HG02588 (cell line): ENCODE data around the gene CANT1.

Experiments used
- ATAC-seq: cut with Tn5 transposase; IDR thresholded peaks from one replicate; pipeline ENCODE4 v1.9.1; 2021; ENCODE audit warnings: mild to moderate bottlenecking, moderate library complexity; ENCODE audit not compliant: unreplicated experiment

CANT1 gene

DNA sequence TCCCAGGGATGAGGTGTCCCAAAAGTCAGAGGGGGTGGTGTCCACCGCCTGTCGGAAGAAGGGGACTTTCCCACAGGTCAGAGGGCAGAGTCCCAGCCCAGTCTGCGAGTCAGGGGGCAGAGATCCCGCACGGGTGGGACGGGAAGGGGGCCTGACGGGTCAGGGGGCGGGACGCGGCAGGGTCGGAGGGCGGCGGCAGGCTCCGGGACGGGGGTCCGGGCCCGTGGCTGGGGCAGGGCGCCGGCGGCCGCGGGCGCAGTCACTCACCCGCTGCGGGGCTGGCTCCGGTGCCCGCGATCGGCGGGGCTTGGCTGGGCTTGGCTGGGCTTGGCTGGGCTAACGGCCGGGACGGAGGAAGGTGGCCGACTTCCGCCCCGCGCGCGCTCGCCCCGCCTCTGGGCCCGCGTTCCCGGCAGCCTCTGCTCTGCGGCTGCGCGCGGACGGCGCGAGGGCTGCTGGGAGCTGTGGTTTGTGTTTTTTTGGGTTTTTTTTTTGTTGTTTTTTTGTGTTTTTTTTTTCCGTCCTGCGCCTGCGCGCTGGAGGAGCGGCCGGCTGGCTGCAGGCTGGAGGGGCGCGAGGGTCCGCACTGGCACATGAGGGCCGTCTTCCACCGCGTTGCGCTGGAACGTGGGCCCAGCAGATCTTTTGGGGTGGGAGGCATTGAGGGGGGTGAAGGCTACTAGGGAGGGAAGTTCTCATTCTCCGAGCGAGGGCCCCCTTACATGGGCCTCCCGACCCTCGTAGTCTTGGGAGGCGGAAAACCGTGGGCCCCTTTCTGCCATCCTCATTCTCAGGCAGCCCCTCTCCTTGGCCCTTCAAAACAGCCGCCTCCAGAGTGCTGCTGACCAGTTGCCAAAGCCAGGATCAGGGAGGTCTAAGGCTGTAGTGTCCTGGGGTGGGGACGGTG lies at the start of gene CANT1:
CANT1 (minus strand) TSS at position 368 of the 907 bp plus-strand sequence. CDS start 12,142 bp downstream, outside the sequence.
- ATAC-seq, result peak; percentile 83

DNA sequence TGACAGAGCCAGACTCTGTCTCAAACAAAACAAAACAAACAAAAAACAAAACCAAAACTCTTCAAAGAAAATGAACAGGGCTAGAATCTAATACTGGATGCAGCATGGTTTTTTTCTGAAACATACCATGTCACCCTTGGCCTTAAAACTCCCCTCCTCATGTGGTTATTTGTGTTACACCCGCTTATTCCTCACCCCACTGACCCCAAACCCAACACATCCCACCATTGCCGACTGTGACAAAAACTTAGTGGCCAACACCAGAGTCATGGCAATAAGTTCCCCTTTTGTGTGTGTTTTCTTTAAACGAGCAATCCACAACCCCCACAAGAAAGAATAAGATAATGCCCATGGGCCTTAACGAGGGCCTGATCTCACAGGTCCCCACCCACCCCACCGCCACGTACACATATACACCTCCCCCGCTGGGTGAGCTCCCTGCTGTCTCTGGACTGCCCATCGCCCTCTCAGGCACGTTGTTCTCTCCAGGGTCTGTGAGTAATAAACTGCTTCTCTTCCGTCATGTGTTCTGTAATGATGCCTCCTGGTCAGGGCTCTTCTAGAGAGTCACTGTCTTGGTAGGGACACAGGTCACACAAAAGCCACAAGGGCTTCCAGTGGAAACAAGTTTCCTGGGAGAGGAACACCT lies 48.3 kb upstream of the CANT1 start:
- ATAC-seq, result no peak

DNA sequence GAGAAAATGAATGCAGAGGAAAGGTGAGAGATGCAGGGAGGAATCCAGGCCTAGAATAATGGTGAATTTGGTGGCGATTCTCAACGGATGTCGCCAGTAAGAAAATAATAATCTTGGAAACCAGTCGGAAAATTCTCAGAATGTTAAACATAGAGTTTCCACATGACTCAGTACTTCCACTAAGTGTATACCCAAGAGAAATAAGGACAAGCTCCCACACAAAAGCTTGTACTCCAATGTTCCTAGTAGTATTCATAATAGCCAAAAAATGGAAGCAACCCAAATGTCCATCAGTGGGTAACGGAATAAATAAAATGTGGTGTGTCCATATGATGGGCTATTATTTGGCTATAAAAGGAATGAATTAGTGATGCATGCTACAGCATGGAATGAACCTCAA lies 45.6 kb upstream of the CANT1 start:
- ATAC-seq, result no peak

DNA sequence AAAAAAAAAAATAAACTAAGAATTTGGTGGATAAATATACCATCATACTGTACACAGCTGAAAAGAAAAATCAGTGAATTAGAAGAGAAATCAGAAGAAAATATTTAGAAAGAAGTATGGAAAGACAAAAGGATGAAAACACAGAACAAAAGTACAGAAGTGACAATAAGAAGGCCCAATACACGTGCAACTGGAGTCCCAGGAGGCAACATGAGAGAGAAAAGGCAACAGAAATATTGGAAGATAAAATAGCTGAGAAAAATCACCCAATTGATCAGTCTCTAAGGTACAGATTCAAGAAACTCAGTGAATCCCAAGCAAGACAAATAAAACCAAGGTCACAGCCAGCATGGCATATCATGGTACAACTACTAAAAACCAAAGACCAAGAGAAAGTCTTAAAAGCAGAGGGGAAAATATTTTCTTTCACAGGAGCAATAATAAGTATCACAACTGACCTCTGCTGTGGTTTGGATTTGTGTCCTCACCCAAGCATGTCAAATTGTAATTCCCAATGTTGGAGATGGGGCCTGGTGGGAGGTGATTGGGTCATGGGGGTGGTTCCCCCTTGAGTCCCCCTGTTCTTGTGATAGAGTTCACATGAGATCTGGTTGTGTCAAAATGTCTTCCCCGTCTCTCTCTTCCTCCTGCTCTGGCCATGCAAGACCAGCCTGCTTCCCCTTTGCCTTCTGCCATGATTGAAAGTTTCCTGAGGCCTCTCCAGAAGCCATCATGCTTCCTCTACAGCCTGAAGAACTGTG lies 44.8 kb upstream of the CANT1 start:
- ATAC-seq, result no peak

- no peak for ATAC-seq
Observed at GRCh38 chr17:79053251-79053925, 43.8 kb upstream of the CANT1 start.

DNA sequence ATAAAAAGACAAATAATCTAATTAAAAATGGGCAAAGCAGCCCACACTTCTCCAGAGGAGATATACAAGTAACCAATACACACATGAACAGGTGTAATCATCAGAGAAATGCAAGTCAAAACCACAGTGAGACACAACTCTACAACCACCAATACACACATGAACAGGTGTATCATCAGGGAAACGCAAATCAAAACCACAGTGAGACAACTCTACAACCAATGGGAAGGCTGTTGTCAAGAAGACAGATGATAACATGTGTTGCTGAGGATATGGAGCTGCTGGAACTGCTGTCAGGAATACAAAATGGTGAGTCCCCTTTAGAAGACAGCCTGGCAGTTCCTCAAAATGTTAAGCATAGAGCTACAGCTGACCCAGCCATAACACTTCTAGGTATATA lies 42.6 kb upstream of the CANT1 start:
- ATAC-seq, result no peak

DNA sequence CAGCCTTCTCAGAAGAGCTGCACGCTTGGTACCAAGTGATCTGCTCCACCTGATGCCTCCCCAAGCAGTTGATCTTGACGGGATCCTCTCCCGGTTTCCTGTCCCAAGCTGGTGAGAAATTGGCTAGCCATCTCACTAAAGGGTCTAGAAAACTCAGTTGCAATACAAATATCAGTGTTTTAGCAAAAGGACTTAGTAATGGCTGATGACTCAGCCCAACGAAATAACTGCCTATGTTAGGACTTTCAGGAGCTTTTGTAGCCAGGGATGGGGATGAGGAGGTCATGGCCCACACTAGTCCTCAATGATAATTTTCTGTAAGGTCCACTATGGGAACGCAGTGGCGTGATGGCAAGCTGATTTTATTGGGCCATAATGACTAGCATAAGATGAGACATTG lies 41.7 kb upstream of the CANT1 start:
- no peak for ATAC-seq

DNA sequence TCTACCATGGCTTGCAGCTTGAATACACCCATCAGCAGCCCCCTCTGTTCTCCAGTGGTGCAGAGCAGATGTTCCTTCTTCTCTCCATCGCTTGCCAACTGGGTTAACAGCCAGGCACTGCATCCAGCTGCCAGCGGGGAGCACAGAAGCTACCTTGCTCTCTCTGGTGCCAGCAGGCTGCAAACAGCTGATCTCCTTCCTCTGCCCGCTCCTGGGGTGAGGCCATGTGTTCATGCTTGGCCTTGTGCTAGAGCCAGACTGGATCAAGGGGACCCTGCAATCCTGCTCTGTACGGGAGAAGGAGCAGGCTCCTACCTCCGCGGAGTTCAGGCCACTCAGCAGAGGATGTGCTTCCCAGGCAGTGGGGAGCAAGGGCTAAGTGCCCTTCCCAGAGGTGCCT lies 41.0 kb upstream of the CANT1 start:
- ATAC-seq, result no peak

DNA sequence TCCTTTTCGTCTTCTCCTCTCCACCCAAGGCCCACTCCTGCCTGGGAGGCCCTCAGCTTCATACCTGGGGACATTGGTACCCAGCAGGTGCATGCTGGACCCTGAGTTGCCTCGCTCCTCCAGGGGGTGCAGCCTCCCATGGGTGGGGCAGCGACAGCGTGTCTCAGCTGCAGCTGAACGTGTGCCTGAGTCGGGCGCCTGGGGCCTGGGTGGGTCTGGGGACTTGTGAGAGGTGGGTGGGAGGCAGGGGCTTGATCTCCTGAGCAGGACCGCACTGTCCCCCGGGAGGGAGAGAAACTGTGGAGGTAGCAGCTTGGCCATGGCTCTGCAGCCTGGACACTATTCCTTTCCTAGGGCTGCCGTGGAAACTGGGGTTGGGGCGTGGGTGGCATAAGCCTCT lies 40.3 kb upstream of the CANT1 start:
- ATAC-seq, result no peak

GRCh38 chr17:79048826-79049755 lies 39.5 kb upstream of the CANT1 start:
- no peak for ATAC-seq

DNA sequence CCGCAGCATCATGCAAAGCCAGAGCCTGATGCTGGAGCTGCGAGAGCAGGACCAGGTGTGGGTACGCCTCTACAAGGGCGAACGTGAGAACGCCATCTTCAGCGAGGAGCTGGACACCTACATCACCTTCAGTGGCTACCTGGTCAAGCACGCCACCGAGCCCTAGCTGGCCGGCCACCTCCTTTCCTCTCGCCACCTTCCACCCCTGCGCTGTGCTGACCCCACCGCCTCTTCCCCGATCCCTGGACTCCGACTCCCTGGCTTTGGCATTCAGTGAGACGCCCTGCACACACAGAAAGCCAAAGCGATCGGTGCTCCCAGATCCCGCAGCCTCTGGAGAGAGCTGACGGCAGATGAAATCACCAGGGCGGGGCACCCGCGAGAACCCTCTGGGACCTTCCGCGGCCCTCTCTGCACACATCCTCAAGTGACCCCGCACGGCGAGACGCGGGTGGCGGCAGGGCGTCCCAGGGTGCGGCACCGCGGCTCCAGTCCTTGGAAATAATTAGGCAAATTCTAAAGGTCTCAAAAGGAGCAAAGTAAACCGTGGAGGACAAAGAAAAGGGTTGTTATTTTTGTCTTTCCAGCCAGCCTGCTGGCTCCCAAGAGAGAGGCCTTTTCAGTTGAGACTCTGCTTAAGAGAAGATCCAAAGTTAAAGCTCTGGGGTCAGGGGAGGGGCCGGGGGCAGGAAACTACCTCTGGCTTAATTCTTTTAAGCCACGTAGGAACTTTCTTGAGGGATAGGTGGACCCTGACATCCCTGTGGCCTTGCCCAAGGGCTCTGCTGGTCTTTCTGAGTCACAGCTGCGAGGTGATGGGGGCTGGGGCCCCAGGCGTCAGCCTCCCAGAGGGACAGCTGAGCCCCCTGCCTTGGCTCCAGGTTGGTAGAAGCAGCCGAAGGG lies 38.6 kb upstream of the CANT1 start:
- ATAC-seq, result no peak

DNA sequence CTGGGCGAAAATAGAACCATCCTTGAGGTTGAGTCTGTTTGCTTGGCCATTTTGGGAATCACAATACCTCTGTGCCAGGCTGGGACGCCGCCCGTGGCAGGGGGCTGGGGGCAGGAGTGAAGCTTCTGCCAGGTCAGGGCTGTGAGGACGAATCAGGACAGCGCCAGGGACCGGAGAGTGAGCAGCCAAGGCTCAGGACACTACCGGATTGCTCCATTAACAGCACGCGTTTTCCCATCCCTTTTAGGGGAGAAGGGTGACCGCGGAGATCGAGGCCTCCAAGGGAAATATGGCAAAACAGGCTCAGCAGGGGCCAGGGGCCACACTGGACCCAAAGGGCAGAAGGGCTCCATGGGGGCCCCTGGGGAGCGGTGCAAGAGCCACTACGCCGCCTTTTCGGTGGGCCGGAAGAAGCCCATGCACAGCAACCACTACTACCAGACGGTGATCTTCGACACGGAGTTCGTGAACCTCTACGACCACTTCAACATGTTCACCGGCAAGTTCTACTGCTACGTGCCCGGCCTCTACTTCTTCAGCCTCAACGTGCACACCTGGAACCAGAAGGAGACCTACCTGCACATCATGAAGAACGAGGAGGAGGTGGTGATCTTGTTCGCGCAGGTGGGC lies 37.8 kb upstream of the CANT1 start:
- ATAC-seq, result no peak

DNA sequence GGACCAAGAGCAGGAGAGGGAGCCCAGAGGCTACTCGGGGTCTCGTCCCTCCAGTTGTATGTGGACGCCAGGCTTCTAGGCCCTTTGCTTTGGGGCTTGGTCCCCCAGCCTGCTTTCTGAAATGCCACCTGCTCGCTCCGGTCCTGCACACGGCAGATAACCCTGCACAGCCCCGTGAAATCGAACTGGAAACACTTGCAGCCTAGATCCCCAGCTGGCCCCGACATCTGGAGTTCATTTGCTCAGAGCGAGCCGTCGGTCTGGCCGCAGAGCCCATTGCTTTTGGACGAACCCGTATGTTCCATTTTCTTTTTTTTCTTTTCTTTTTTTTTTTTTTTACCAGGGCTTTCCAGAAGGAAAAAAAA lies 37.3 kb upstream of the CANT1 start:
- ATAC-seq, result no peak

- no peak for ATAC-seq
Observed at GRCh38 chr17:79046197-79046915, 36.8 kb upstream of the CANT1 start.

DNA sequence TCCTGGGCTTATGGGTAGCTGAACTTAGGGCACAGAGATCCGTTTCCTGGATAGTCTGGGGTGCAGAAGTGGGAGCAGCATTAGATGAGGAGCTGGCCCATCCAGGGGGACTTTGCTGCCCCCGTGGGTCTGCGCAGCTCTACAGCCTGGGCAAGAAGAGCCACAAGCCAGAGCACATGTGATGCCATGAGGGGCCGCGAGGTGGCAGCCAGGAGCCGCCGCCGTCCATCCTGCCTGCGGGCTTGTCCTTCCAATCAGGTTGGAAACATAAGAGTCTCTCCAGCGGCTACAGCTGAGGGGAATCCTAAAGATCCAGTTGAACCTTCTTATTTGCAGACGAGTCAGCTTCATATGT lies 36.3 kb upstream of the CANT1 start:
- no peak for ATAC-seq

DNA sequence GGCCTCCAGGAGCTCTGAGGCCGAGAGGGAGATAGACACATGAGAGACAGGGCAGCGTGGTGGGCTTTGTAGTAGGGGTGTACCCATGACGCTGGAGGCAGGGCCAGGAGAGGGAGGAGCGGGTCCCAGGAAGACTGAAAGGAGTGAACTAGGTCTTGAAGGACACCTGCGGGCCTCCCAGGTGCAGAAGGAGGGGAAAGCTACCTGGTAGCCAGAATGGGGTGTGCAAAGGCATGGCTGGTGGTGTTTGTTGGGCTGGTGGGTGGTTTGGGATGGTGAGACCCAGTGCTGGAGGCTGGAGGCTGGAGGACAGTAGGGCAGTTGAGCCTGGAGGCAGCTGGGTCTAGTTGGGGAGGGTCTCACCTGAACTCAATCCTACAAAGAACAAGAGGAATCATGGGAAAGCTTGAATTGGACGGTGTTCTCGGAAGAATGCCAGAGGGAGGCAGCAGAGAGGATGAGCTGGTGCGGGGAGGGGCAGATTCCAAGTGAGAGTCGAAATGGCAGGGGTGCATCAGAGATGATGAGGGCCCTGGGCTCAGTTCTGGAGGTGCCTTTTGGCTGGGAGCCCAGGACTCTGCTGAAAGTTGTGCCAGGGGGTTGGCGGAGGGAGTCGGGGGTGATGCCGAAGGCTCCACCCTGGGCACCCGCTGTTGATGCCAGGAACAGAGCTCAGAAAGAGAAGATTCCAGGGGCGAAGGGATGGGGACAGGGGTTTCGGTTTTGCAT lies 35.6 kb upstream of the CANT1 start:
- no peak for ATAC-seq

DNA sequence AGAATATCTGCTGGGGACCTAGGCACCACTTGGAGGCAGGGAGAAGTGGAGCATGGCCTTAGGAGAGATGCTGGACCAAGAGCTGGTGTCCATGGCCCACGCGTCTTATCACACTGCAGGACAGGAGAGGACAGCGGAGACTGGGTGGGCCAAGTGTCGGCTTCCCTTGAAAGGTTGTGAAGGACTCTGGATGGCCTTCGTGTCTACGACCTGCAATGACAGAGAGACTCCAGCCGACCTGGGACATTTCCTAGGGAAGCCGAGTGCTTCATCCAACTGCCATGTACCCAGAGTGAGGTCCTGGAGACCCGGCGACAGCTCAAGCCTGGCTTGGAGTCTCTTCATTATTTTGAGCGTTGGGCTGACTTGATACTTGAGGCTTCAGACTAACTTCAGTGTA lies 34.9 kb upstream of the CANT1 start:
- ATAC-seq, result no peak
